Heart left ventricle (tissue), 13 donors: ENCODE measurements around the gene EXOC4.

Experiments
- POLR2A ChIP-seq, 2 donors: fragments of 450-650 bp; IDR thresholded peaks; one replicate each; pipeline ENCODE4 v1.6.1; 2017; ENCODE audit warnings: antibody characterized with exemption in 2 of 2, mild to moderate bottlenecking in 2 of 2, moderate library complexity in 2 of 2
- TF ChIP-seq, protein P1 (sequence below), 12 donors: fragments of 200-600 bp; sonication (generic) in 4 of 12; IDR thresholded peaks; one replicate each; pipeline versions ENCODE4 v1.5.0 to v1.8.0; 2018 to 2022; ENCODE audit warnings: antibody characterized with exemption in 12 of 12, mild to moderate bottlenecking in 5 of 12
- donor health status: ischemic (EF 13 %, LVEDD 7.1; RV severe dilation, severe dysfunction).
- donor health status: DM: no; HTN: yes; CAD: no.
- donor health status: DM: no; HTN: no; CAD: no.
- donor health status: ischemic (EF 25% LVEDD 6.9; RV normal size, moderate dysfunction).
- donor health status: ischemic (EF 25% LVEDD 5.7; RV mildly dilated, moderate dysfunction).
- donor health status: ischemic (EF 35%, LVEDD 5.7; RV mildly dilated, moderate dysfunction).
- donor health status: nonischemic (EF 11% LVEDD 7.7; RV severe dilation, severe dysfunction).
- donor health status: DM: yes; HTN: yes; CAD: no.
- donor health status: PGD.
- donor health status: ischemic (EF 29% LVEDD 5.4; RV normal size, mild dysfunction).
- donor health status: nonischemic (EF 23%, LVEDD 6.1; RV moderate dilation, normal function).

DNA sequence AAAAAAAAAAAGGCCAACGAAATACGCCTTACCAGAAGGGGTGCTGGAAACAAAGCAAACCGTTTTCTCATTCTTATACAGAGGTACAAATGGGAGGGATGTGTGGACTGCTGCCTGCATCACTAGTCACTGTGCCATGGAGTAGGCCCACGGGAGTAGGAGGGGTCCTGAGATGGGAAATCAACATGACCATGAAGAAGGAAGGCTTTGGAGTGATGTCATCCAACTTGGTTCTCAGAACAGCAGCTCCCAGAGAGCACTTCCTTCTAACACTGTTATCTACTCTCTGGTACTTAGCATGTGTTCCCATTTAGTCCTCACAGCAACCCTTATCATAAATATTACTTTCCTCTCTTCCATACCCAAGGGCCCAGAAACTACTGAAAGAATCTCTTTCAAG, 814.3 kb downstream of the EXOC4 start:
- no peak for TF ChIP-seq POLR2A (IDR thresholded peaks at IDR 0.05)
- TF ChIP-seq, protein P1, sequence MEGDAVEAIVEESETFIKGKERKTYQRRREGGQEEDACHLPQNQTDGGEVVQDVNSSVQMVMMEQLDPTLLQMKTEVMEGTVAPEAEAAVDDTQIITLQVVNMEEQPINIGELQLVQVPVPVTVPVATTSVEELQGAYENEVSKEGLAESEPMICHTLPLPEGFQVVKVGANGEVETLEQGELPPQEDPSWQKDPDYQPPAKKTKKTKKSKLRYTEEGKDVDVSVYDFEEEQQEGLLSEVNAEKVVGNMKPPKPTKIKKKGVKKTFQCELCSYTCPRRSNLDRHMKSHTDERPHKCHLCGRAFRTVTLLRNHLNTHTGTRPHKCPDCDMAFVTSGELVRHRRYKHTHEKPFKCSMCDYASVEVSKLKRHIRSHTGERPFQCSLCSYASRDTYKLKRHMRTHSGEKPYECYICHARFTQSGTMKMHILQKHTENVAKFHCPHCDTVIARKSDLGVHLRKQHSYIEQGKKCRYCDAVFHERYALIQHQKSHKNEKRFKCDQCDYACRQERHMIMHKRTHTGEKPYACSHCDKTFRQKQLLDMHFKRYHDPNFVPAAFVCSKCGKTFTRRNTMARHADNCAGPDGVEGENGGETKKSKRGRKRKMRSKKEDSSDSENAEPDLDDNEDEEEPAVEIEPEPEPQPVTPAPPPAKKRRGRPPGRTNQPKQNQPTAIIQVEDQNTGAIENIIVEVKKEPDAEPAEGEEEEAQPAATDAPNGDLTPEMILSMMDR (IDR thresholded peaks at IDR 0.05), result no peak
